Esophagus muscularis mucosa (tissue), 4 donors: ENCODE measurements around the gene HSPA1B. TPM values are rescaled to one million over a fixed set of nuclear protein-coding genes. Genes with fewer than 3 reads are reported as not detected.
A peak's percentile ranks its signal among the peaks of the same experiment; 100 is the strongest.
"Not testable (repeated sequence)": the region's sequence is repeated elsewhere in the genome, so short reads cannot be mapped to it uniquely, and the experiment has no call there.

Experiments
- DNase-seq: peaks from one replicate; pipeline ENCODE4 v3.0.0-alpha.2; 2017; ENCODE audit errors: extremely low spot score
- H3K27ac ChIP-seq, 4 donors: fragments of 200-600 bp; sonication (generic); replicated peaks in 1 of 4; 1 replicate in 3 of 4; 2 replicates in 1 of 4; pipeline ENCODE4 v1.5.1; 2016 to 2019; ENCODE audit warnings: mild to moderate bottlenecking in 1 of 4
- H3K27me3 ChIP-seq, 4 donors: fragments of 200-600 bp; sonication (generic); one replicate each; pipeline versions ENCODE4 v1.5.1 to v1.6.0; 2016 to 2019
- H3K36me3 ChIP-seq, 4 donors: fragments of 200-600 bp; sonication (generic); one replicate each; pipeline ENCODE4 v1.5.1; 2016 to 2019
- H3K4me1 ChIP-seq, 4 donors: fragments of 200-600 bp; sonication (generic); one replicate each; pipeline ENCODE4 v1.5.1; 2016 to 2019
- H3K4me3 ChIP-seq, 4 donors: fragments of 200-600 bp; sonication (generic); 1 replicate in 2 of 4; 2 replicates in 2 of 4; pipeline ENCODE4 v1.5.1; 2016 to 2019; ENCODE audit warnings: mild to moderate bottlenecking in 4 of 4, moderate library complexity in 1 of 4
- H3K9me3 ChIP-seq, 4 donors: fragments of 200-600 bp; sonication (generic); 1 replicate in 3 of 4; 2 replicates in 1 of 4; pipeline ENCODE4 v1.5.1; 2016 to 2019
- EP300 ChIP-seq: sonication (generic); formaldehyde crosslinking; IDR thresholded peaks from one replicate; pipeline ENCODE4 v1.6.1; 2017; ENCODE audit warnings: antibody characterized with exemption
- POLR2A ChIP-seq: fragments of 450-650 bp; IDR thresholded peaks from one replicate; pipeline ENCODE4 v1.6.1; 2017; ENCODE audit warnings: antibody characterized with exemption, moderate library complexity, mild to moderate bottlenecking, low read depth
- POLR2AphosphoS5 ChIP-seq, 2 donors: sonication (generic); formaldehyde crosslinking; IDR thresholded peaks; one replicate each; pipeline ENCODE4 v1.6.1; 2017; ENCODE audit warnings: antibody characterized with exemption in 2 of 2
- WGBS: methylation state at CpG from one replicate; pipeline ENCODE4 v1.1.5; 2018; 5-methylcytosine and 5-hydroxymethylcytosine counted together
- intact Hi-C: fragments of 100-400 bp; cut with DNase I; formaldehyde crosslinking; loops from one replicate; pipeline ENCODE4 v1.15.1; 2023
- total RNA-seq, 4 donors: library from RNA; depleted of rRNA; stranded (reverse); fragments of >200 nt; gene quantifications; one replicate each; pipeline versions ENCODE4 v1.1.0 to v1.2.1, GENCODE V29; 2016
- TF ChIP-seq, protein P1 (sequence below), 3 experiments: fragments of 200-600 bp in 2 of 3; fragments of 450-650 bp in 1 of 3; sonication (generic) in 2 of 3; IDR thresholded peaks; one replicate each; pipeline ENCODE4 v1.5.1; 2017 to 2019; ENCODE audit warnings: antibody characterized with exemption in 3 of 3, mild to moderate bottlenecking in 2 of 3, moderate library complexity in 1 of 3

Gene HSPA1B
- total RNA-seq, 4 donors from 2014 or later, result 120 to 315 (median 274) TPM

DNA sequence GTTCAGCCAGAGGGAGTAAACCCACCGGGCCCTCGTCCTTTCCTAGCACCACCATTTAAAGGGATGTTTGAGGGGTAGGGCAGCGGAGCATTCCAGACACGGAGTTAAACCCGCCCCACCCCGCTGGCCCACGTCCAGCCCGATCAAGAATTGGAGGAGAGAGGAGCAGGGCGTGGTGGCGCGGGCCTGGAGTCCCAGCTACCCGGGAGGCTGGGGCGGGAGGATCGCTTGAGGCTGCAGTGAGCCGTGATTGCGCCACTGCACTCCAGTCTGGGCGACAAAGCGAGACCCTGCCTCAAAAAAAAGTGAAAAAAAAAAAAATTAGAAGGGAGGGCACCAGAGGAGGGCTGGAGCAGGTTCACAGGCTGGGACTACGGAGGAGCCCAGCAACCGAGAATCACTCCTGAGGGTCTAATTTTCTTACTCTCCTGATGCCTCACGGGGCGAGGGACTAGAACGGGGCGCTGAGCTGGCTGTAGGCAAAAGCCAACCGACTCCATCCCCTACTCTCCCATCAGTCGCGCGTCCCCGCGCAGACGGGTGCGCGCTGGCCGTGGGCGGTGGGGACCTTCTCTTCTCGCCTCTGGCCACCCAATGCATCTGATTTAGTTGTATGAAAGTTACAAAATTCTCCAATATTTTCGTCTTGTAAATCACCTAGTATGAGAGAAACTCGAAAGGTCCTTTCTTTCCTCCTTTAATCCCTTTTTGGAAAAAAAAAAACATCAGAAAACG is 6.1 kb upstream of the HSPA1B start:
- WGBS, result 5% methylated on average over 39 of the region's 39 CpGs
- DNase-seq, result no peak
- intact Hi-C loops, result no loop called here

DNA sequence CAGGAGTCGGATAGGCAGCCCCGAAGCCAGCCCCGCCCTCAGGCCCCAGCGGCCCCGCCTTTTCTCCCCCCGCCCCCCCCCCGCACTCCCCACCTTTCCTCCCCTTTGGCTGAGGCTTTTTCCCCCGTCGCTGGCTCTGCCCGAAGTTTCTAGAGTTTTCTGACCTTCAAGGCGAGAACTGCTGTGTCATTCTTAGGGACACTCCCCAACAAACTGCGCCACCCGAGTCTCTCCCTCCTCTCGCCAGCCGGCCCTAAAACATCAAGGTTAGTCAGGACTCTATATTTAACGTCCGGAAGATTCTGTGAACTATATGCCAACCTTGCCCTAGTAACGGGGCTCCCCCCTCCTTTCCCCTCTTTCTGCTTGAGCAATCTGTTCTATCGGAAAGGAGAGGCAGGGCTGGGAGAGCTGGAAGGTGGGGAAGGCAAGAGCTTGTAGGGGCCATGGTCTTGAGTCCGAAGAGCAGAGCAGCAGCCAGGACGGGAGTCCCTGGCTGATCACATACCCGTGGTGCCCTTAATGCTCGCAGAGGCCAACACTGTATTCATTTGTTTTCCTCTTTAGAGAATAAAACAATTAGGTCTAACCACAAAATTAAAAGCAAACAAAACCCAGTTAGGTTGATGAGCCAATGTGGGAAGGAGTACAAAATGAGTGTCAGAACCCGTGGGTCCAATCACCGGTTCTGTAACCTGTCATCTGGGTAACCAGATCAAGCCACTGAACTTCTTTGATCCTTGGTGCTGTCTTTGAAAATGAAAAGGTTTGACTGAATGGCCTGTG is 5.3 kb upstream of the HSPA1B start:
- intact Hi-C loops, result no loop called here
- peak overlapping the region; percentile 92 to 97 (median 96) for H3K27ac ChIP-seq
- H3K4me1 ChIP-seq, result peaks cover 57 to 92% (median 89%) of the 10 kb centered on the region in 4 donors
- no peaks in the 10 kb centered on the region for H3K27me3 ChIP-seq
- no peaks in the 10 kb centered on the region for H3K9me3 ChIP-seq
- no peaks in the 10 kb centered on the region for H3K36me3 ChIP-seq
- WGBS, result 2% methylated on average over 25 of the region's 25 CpGs
- DNase-seq, result peak; percentile 98
- peak overlapping the region; percentile 55 to 71 (median 62) for H3K4me3 ChIP-seq
- peak; percentile 95 to 97 for TF ChIP-seq POLR2AphosphoS5 (IDR thresholded peaks at IDR 0.05)
- peak; percentile 37 for TF ChIP-seq POLR2A
- TF ChIP-seq EP300, result peak; percentile 16
- TF ChIP-seq, protein P1, sequence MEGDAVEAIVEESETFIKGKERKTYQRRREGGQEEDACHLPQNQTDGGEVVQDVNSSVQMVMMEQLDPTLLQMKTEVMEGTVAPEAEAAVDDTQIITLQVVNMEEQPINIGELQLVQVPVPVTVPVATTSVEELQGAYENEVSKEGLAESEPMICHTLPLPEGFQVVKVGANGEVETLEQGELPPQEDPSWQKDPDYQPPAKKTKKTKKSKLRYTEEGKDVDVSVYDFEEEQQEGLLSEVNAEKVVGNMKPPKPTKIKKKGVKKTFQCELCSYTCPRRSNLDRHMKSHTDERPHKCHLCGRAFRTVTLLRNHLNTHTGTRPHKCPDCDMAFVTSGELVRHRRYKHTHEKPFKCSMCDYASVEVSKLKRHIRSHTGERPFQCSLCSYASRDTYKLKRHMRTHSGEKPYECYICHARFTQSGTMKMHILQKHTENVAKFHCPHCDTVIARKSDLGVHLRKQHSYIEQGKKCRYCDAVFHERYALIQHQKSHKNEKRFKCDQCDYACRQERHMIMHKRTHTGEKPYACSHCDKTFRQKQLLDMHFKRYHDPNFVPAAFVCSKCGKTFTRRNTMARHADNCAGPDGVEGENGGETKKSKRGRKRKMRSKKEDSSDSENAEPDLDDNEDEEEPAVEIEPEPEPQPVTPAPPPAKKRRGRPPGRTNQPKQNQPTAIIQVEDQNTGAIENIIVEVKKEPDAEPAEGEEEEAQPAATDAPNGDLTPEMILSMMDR (IDR thresholded peaks at IDR 0.05), result no peak

More for the DNA sequence above, 6.1 kb upstream of the HSPA1B start:
- TF ChIP-seq, protein P1 (IDR thresholded peaks at IDR 0.05), result no peak
- peak in 1 of 2 donors; percentile 3 for TF ChIP-seq POLR2AphosphoS5 (IDR thresholded peaks at IDR 0.05)
- TF ChIP-seq POLR2A, result peak; percentile 44
- Histone ChIP-seq H3K36me3 (no peaks in the 10 kb centered on the region), H3K4me1 (peaks cover 56 to 87% (median 85%) of the 10 kb centered on the region in 4 donors), H3K4me3 (peak overlapping the region; percentile 55 to 71 (median 62)), H3K27me3 (no peaks in the 10 kb centered on the region), H3K27ac (peak overlapping the region; percentile 92 to 97 (median 96)), H3K9me3 (no peaks in the 10 kb centered on the region)

- not testable (repeated sequence) for H3K4me3 ChIP-seq
Observed at GRCh38 chr6:31823592-31824196, 3.8 kb upstream of the HSPA1B start.

DNA sequence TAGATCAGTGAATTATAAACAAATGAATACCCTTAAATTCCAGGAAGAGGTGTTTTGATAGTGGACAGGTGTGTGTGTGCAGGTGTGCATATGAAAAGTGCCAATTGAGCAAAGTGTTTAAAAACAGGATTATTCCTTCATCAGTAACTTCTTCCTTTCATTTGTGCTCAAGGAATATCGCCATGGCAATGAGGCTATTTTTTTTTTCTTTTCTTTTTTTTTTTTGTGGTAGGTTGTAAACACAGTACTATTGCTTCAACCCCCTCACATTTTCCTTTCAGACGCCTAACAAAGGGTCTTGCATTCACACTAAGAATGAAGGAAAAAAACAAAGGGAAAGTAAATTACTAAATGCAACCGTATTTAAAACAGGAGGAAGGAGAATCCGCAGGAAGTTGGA is 2.0 kb upstream of the HSPA1B start:
- intact Hi-C loops, result no loop called here
- Histone ChIP-seq H3K27ac (peak overlapping the region; percentile 92 to 97 (median 96)), H3K36me3 (no peaks in the 10 kb centered on the region), H3K9me3 (no peaks in the 10 kb centered on the region), H3K4me3 (no peak overlapping the region), H3K4me1 (peaks cover 41 to 62% (median 58%) of the 10 kb centered on the region in 4 donors), H3K27me3 (no peaks in the 10 kb centered on the region)
- TF ChIP-seq EP300, result no peak
- DNase-seq, result no peak
- WGBS, result 79% methylated on average over 4 of the region's 4 CpGs

More at GRCh38 chr6:31823592-31824196, 3.8 kb upstream of the HSPA1B start:
- H3K4me1 ChIP-seq, result peaks cover 55 to 78% (median 76%) of the 10 kb centered on the region in 4 donors
- 78% methylated on average over 9 of the region's 9 CpGs for WGBS
- H3K27ac ChIP-seq, result peak overlapping the region; percentile 92 to 97 (median 96)
- intact Hi-C loops, H3K9me3 ChIP-seq, DNase-seq, H3K36me3 ChIP-seq, H3K27me3 ChIP-seq: not testable (repeated sequence)

- peak in 1 of 2 donors; percentile 75 for TF ChIP-seq POLR2AphosphoS5 (IDR thresholded peaks at IDR 0.05)
- TF ChIP-seq POLR2A, result peak; percentile 17
- TF ChIP-seq, protein P1 (IDR thresholded peaks at IDR 0.05), result no peak
- H3K27ac ChIP-seq, result peak overlapping the region; percentile 92 to 97 (median 96)
- WGBS, result 2% methylated on average over 13 of the region's 13 CpGs
- intact Hi-C loops, result no loop called here
- H3K9me3 ChIP-seq, result no peaks in the 10 kb centered on the region
- peak; percentile 95 for DNase-seq
- peaks cover 42 to 64% (median 58%) of the 10 kb centered on the region in 4 donors for H3K4me1 ChIP-seq
- H3K4me3 ChIP-seq, result peak overlapping the region; percentile 64 to 88 (median 70)
- H3K36me3 ChIP-seq, result no peaks in the 10 kb centered on the region
- no peaks in the 10 kb centered on the region for H3K27me3 ChIP-seq
Observed at GRCh38 chr6:31826793-31827285, 699 bp upstream of the HSPA1B start.
